Osteoblast (primary cell): Measurements from ENCODE around the gene RASSF7. TPM values are rescaled to one million over a fixed set of nuclear protein-coding genes. Genes with fewer than 3 reads are reported as not detected.

Experiments
- DNase-seq: peaks from one replicate; pipeline ENCODE4 v3.0.0; 2011; ENCODE audit warnings: low spot score, mixed read lengths; ENCODE audit not compliant: insufficient read length; ENCODE audit errors: missing footprints
- H2AFZ ChIP-seq: 2 replicates; pipeline ENCODE4 v1.6.0; 2011; ENCODE audit warnings: mild to moderate bottlenecking, low read length
- H3K27ac ChIP-seq: 2 replicates; pipeline ENCODE4 v1.5.1; 2011; ENCODE audit warnings: mild to moderate bottlenecking, low read depth, low read length, moderate library complexity
- H3K27me3 ChIP-seq: 2 replicates; pipeline ENCODE4 v1.6.0; 2012; ENCODE audit warnings: mild to moderate bottlenecking, control low read depth, inconsistent platforms, low read length, moderate library complexity; ENCODE audit not compliant: insufficient read depth
- H3K36me3 ChIP-seq: 2 replicates; pipeline ENCODE4 v1.5.1; 2011; ENCODE audit warnings: mild to moderate bottlenecking, low read length, control low read depth, moderate library complexity; ENCODE audit not compliant: insufficient read depth
- H3K4me1 ChIP-seq: 2 replicates; pipeline ENCODE4 v1.5.1; 2011; ENCODE audit warnings: mild to moderate bottlenecking, low read length, control low read depth, moderate library complexity; ENCODE audit not compliant: insufficient read depth
- H3K4me2 ChIP-seq: 2 replicates; pipeline ENCODE4 v1.6.0; 2011; ENCODE audit warnings: mild to moderate bottlenecking, low read length; ENCODE audit not compliant: insufficient read depth
- H3K4me3 ChIP-seq: fragments of 200-600 bp; sonication (generic); 3 replicates; pipeline ENCODE4 v1.5.1; 2012; ENCODE audit warnings: mild to moderate bottlenecking, low read length, inconsistent platforms; ENCODE audit not compliant: insufficient read depth
- H3K79me2 ChIP-seq: 2 replicates; pipeline ENCODE4 v1.6.0; 2012; ENCODE audit warnings: mild to moderate bottlenecking, low read length, control low read depth, inconsistent platforms; ENCODE audit not compliant: insufficient read depth
- H3K9me3 ChIP-seq: 2 replicates; pipeline ENCODE4 v1.5.1; 2011; ENCODE audit warnings: low read depth, low read length, control low read depth
- H4K20me1 ChIP-seq: 2 replicates; pipeline ENCODE4 v1.6.0; 2012; ENCODE audit warnings: mild to moderate bottlenecking, low read length, control low read depth; ENCODE audit not compliant: insufficient read depth
- CTCF ChIP-seq: IDR thresholded peaks from 2 replicates; pipeline ENCODE4 v1.5.1; 2011; ENCODE audit warnings: mild to moderate bottlenecking, low read depth, low read length, moderate library complexity; ENCODE audit errors: extremely low read depth
- total RNA-seq: library from RNA; depleted of rRNA; stranded (reverse); fragments of >200 nt; gene quantifications from 2 replicates; pipeline ENCODE4 v1.2.3, GENCODE V29; 2012

Gene RASSF7
- total RNA-seq, 1 donor: 6.2 TPM

DNA sequence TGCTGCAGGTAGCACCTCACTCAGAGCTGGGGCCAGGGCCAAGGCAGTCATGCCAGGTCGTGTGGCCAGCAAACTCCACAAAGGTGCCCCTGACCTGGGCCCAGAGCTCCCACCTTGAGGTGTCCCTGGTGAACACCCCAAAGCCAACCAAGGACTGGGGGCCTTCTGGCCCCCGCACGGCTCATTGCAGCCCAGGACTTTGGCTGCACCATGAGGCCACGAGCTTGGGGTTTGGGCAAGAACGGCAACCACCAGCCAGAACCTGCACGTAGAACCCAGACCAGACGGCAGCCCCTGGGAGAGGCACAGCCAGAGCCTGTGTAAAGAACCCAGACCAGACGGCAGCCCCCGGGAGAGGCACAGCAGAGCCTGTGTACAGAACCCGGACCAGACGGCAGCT, 15.6 kb upstream of the RASSF7 start:
- peak; percentile 47 for DNase-seq

DNA sequence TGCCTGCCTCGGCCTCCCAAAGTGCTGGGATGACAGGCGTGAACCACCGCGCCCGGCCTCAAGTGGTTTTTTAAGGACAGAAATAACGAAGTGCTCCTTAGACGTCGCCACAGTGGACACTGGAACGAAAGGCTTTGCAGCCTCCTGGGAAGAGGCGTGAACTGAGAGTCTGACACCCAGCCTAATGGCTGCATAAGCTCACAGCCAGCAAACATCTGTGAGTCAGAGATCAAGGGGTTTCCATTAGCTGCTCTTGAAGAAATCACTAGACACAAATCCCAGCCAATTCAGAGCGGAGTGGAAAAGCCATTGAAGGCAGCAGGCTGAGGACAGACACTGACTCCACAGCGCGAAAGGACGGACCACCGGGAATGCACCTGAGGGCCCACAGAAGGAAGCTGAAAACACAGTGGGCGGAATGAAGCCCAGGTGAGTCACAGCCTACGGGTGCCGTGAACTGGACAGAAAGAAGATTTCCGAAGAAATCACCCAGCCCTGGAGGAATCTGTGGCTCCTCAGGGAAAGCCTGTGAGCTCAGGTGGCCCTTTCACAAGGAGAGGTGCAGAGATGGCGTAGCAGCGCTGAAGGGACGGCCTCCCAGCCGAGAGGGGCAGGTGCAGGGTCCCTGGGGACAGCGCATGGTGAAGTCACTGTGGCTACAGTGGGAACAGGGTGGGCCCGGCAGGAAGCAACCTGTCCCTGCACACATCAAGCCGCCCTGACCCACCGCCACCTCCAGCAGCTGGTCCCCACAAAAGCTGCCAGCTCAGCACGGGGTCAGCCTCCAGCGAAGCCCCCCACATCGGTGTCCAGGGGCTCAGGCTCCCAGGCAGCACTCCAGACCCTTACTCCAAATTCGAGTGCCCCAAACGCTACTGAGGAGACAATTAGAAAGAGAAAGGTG, 11.8 kb upstream of the RASSF7 start:
- DNase-seq: no peak
- Histone ChIP-seq H3K9me3 (no peaks in the 10 kb centered on the region), H3K27ac (no peak overlapping the region), H3K36me3 (no peaks in the 10 kb centered on the region), H3K4me3 (no peak overlapping the region), H2AFZ (no peak overlapping the region), H3K4me2 (no peak overlapping the region), H3K79me2 (no peaks in the 10 kb centered on the region), H3K27me3 (peaks cover 3% of the 10 kb centered on the region), H3K4me1 (no peaks in the 10 kb centered on the region), H4K20me1 (no peaks in the 10 kb centered on the region)
- TF ChIP-seq CTCF: no peak

More for the DNA sequence above, 15.6 kb upstream of the RASSF7 start:
- Histone ChIP-seq H3K4me1 (no peaks in the 10 kb centered on the region), H3K79me2 (no peaks in the 10 kb centered on the region), H3K4me2 (no peak overlapping the region), H3K36me3 (no peaks in the 10 kb centered on the region), H2AFZ (no peak overlapping the region), H3K9me3 (no peaks in the 10 kb centered on the region), H4K20me1 (no peaks in the 10 kb centered on the region), H3K27ac (no peak overlapping the region), H3K27me3 (no peaks in the 10 kb centered on the region), H3K4me3 (no peak overlapping the region)
- TF ChIP-seq CTCF: no peak

GRCh38 chr11:550021-550745, 10.6 kb upstream of the RASSF7 start:
- Histone ChIP-seq H3K27ac (no peak overlapping the region), H3K27me3 (peaks cover 13% of the 10 kb centered on the region), H3K4me3 (no peak overlapping the region), H3K4me1 (no peaks in the 10 kb centered on the region), H4K20me1 (no peaks in the 10 kb centered on the region), H3K4me2 (no peak overlapping the region), H2AFZ (no peak overlapping the region), H3K79me2 (no peaks in the 10 kb centered on the region), H3K9me3 (no peaks in the 10 kb centered on the region), H3K36me3 (no peaks in the 10 kb centered on the region)
- no peak for TF ChIP-seq CTCF
- DNase-seq: no peak

DNA sequence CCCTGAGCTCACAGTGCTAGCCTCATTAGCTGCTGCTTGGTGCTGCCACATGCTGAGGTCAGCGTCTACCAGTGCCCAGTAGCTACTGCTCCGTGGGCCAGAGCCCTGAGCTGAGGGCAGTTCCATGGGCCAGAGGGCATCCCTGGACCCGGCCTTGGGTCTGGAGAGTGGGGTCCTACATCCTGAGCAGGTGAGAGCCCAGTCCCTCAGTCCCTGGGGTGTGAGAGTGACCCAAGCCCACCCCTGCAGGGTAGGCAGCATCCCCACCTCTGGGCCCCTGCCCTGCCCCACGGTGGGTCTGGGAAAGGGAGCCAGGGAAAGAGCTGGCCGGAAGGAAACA, 10.1 kb upstream of the RASSF7 start:
- Histone ChIP-seq H3K27ac (no peak overlapping the region), H3K79me2 (no peaks in the 10 kb centered on the region), H3K9me3 (no peaks in the 10 kb centered on the region), H3K27me3 (peaks cover 18% of the 10 kb centered on the region), H4K20me1 (no peaks in the 10 kb centered on the region), H3K4me1 (no peaks in the 10 kb centered on the region), H3K4me3 (no peak overlapping the region), H3K36me3 (no peaks in the 10 kb centered on the region), H3K4me2 (no peak overlapping the region), H2AFZ (no peak overlapping the region)
- no peak for TF ChIP-seq CTCF
- no peak for DNase-seq
